GM19397 (cell line): ENCODE measurements around the gene OR2AT4.
A peak's percentile ranks its signal among the peaks of the same experiment; 100 is the strongest.
"Not testable (repeated sequence)": the region's sequence is repeated elsewhere in the genome, so short reads cannot be mapped to it uniquely, and the experiment has no call there.

Source experiments
- ATAC-seq: cut with Tn5 transposase; IDR thresholded peaks from one replicate; pipeline ENCODE4 v1.9.1; 2021; ENCODE audit warnings: mild to moderate bottlenecking, moderate library complexity; ENCODE audit not compliant: unreplicated experiment

OR2AT4 gene

GRCh38 chr11:75103380-75104026, 6.8 kb upstream of the OR2AT4 start:
- ATAC-seq: no peak

- no peak for ATAC-seq
Observed at GRCh38 chr11:75101424-75102128, 4.9 kb upstream of the OR2AT4 start.

- peak; percentile 92 for ATAC-seq
Observed at GRCh38 chr11:75100314-75100713, 3.6 kb upstream of the OR2AT4 start.

- ATAC-seq: no peak
Observed at GRCh38 chr11:75099635-75100034, 3.0 kb upstream of the OR2AT4 start.

- ATAC-seq: not testable (repeated sequence)
Observed at GRCh38 chr11:75098835-75099439, 2.3 kb upstream of the OR2AT4 start.

- not testable (repeated sequence) for ATAC-seq
Observed at GRCh38 chr11:75098181-75098580, 1.5 kb upstream of the OR2AT4 start.

GRCh38 chr11:75097173-75097557, 489 bp upstream of the OR2AT4 start:
- no peak for ATAC-seq

- ATAC-seq: not testable (repeated sequence)
Observed at GRCh38 chr11:75094382-75094781, 2.3 kb downstream of the OR2AT4 start.

- no peak for ATAC-seq
Observed at GRCh38 chr11:75090671-75091177, 6.0 kb downstream of the OR2AT4 start.

GRCh38 chr11:75087319-75088305, 9.1 kb downstream of the OR2AT4 start:
- no peak for ATAC-seq

GRCh38 chr11:75084883-75085282, 11.8 kb downstream of the OR2AT4 start:
- no peak for ATAC-seq

- no peak for ATAC-seq
Observed at GRCh38 chr11:75083217-75083605, 13.5 kb downstream of the OR2AT4 start.

- no peak for ATAC-seq
Observed at GRCh38 chr11:75082601-75083216, 14.0 kb downstream of the OR2AT4 start.

- ATAC-seq: no peak
Observed at GRCh38 chr11:75079546-75079945, 17.1 kb downstream of the OR2AT4 start.

GRCh38 chr11:75078233-75078632, 18.4 kb downstream of the OR2AT4 start:
- no peak for ATAC-seq

- no peak for ATAC-seq
Observed at GRCh38 chr11:75077316-75077715, 19.4 kb downstream of the OR2AT4 start.

- ATAC-seq: no peak
Observed at GRCh38 chr11:75076671-75077070, 20.0 kb downstream of the OR2AT4 start.

GRCh38 chr11:75073459-75074190, 23.1 kb downstream of the OR2AT4 start:
- no peak for ATAC-seq

- ATAC-seq: no peak
Observed at GRCh38 chr11:75072582-75072981, 24.1 kb downstream of the OR2AT4 start.

GRCh38 chr11:75069473-75069872, 27.2 kb downstream of the OR2AT4 start:
- no peak for ATAC-seq
